Neuronal stem cell (in vitro differentiated cells): ENCODE measurements around the gene CACNA1C.

Experiments used
- DNase-seq: peaks from one replicate; pipeline ENCODE4 v3.0.0-alpha.2; 2013; ENCODE audit warnings: low spot score
- H2AFZ ChIP-seq: one replicate; pipeline ENCODE4 v1.6.1; 2013; ENCODE audit warnings: mild to moderate bottlenecking, low read length, inconsistent platforms
- H2AK5ac ChIP-seq: 2 replicates; pipeline ENCODE4 v1.6.1; 2013; ENCODE audit warnings: low read depth, mild to moderate bottlenecking, inconsistent platforms, low read length, moderate library complexity, mixed read lengths
- H2BK120ac ChIP-seq: 2 replicates; pipeline ENCODE4 v1.6.1; 2013; ENCODE audit warnings: low read depth, mild to moderate bottlenecking, inconsistent platforms, low read length, moderate library complexity, mixed read lengths
- H2BK12ac ChIP-seq: one replicate; pipeline ENCODE4 v1.6.1; 2013; ENCODE audit warnings: low read length, inconsistent platforms
- H2BK15ac ChIP-seq: 2 replicates; pipeline ENCODE4 v1.6.1; 2013; ENCODE audit warnings: mild to moderate bottlenecking, low read length, inconsistent platforms, mixed read lengths
- H2BK5ac ChIP-seq: one replicate; pipeline ENCODE4 v1.6.1; 2013; ENCODE audit warnings: inconsistent platforms, mild to moderate bottlenecking, low read length, moderate library complexity
- H3K14ac ChIP-seq: one replicate; pipeline ENCODE4 v1.6.1; 2013; ENCODE audit warnings: low read length, inconsistent platforms
- H3K18ac ChIP-seq: 2 replicates; pipeline ENCODE4 v1.6.1; 2013; ENCODE audit warnings: low read length, inconsistent platforms
- H3K23ac ChIP-seq: 2 replicates; pipeline ENCODE4 v1.6.1; 2013; ENCODE audit warnings: low read depth, mild to moderate bottlenecking, mixed read lengths, low read length, inconsistent platforms; ENCODE audit not compliant: poor library complexity
- H3K27ac ChIP-seq: replicated peaks from 3 replicates; pipeline ENCODE4 v1.5.1; 2013; ENCODE audit warnings: low read length, inconsistent platforms
- H3K27me3 ChIP-seq, 3 experiments: 2 replicates each; pipeline ENCODE4 v1.6.1; 2013; ENCODE audit warnings: low read length in 3 of 3, mild to moderate bottlenecking in 2 of 3, inconsistent platforms in 1 of 3, low read depth in 1 of 3, mixed read lengths in 1 of 3, moderate library complexity in 1 of 3; ENCODE audit not compliant: control insufficient read depth in 3 of 3, insufficient read depth in 3 of 3
- H3K36me3 ChIP-seq, 2 donors: replicated peaks in 1 of 2; 2 replicates each; pipeline ENCODE4 v1.6.1; 2013; ENCODE audit warnings: low read length in 2 of 2; ENCODE audit not compliant: control insufficient read depth in 2 of 2, insufficient read depth in 2 of 2
- H3K4ac ChIP-seq: 2 replicates; pipeline ENCODE4 v1.6.1; 2013; ENCODE audit warnings: inconsistent platforms, mild to moderate bottlenecking, low read length, moderate library complexity
- H3K4me1 ChIP-seq, 2 donors: 1 replicate in 1 of 2; 2 replicates in 1 of 2; pipeline ENCODE4 v1.6.1; 2013; ENCODE audit warnings: low read length in 2 of 2, low read depth in 1 of 2; ENCODE audit not compliant: control insufficient read depth in 2 of 2, insufficient read depth in 1 of 2
- H3K4me2 ChIP-seq: one replicate; pipeline ENCODE4 v1.6.1; 2013; ENCODE audit warnings: mild to moderate bottlenecking, low read length, inconsistent platforms; ENCODE audit not compliant: insufficient read depth, poor library complexity, severe bottlenecking
- H3K4me3 ChIP-seq, 2 donors: 2 replicates each; pipeline ENCODE4 v1.5.1; 2013; ENCODE audit warnings: low read length in 2 of 2, mild to moderate bottlenecking in 2 of 2, inconsistent platforms in 1 of 2, moderate library complexity in 1 of 2
- H3K79me1 ChIP-seq: one replicate; pipeline ENCODE4 v1.6.1; 2013; ENCODE audit warnings: low read depth, mild to moderate bottlenecking, inconsistent platforms, low read length, moderate library complexity
- H3K9ac ChIP-seq: one replicate; pipeline ENCODE4 v1.6.1; 2013; ENCODE audit warnings: mild to moderate bottlenecking, low read depth, low read length, inconsistent platforms; ENCODE audit not compliant: poor library complexity
- H3K9me3 ChIP-seq, 2 donors: replicated peaks in 1 of 2; 2 replicates each; pipeline versions ENCODE3 to v1.6.1; 2013; ENCODE audit warnings: low read length in 2 of 2, mild to moderate bottlenecking in 2 of 2, inconsistent platforms in 1 of 2, low read depth in 1 of 2, mixed read lengths in 1 of 2, moderate library complexity in 1 of 2; ENCODE audit not compliant: control insufficient read depth in 2 of 2, insufficient read depth in 1 of 2
- H4K8ac ChIP-seq: one replicate; pipeline ENCODE4 v1.6.1; 2013; ENCODE audit warnings: low read depth, mild to moderate bottlenecking, inconsistent platforms, low read length, moderate library complexity
- H4K91ac ChIP-seq: one replicate; pipeline ENCODE4 v1.6.1; 2013; ENCODE audit warnings: low read length, low read depth, mild to moderate bottlenecking, inconsistent platforms; ENCODE audit not compliant: poor library complexity
- WGBS, 2 donors: extraction: QIAGEN DNeasy Blood & Tissue Kit; methylation state at CpG; one replicate each; pipeline ENCODE4 v1.1.7; 2013; ENCODE audit warnings: missing lambda C conversion rate in 2 of 2, mixed read lengths in 1 of 2; ENCODE audit not compliant: insufficient read length in 2 of 2, insufficient replicate concordance in 1 of 2; ENCODE audit errors: extremely low coverage in 2 of 2; 5-methylcytosine and 5-hydroxymethylcytosine counted together

CACNA1C gene

GRCh38 chr12:2262449-2262848, 209.7 kb downstream of the CACNA1C start:
- Histone ChIP-seq H2BK12ac (no peak overlapping the region), H3K27ac (no peak overlapping the region), H3K79me1 (no peaks in the 10 kb centered on the region), H3K36me3 (no peaks in the 10 kb centered on the region), H3K9me3 (no peaks in the 10 kb centered on the region), H3K4me3 (no peak overlapping the region), H3K14ac (no peak overlapping the region), H3K4me2 (no peak overlapping the region), H4K8ac (no peak overlapping the region), H4K91ac (no peak overlapping the region), H3K27me3 (no peaks in the 10 kb centered on the region), H2AK5ac (no peak overlapping the region), H2BK5ac (no peak overlapping the region), H3K4ac (no peak overlapping the region), H3K4me1 (peaks cover 0 to 14% of the 10 kb centered on the region in 2 donors), H3K18ac (no peak overlapping the region), H2BK120ac (no peak overlapping the region), H3K23ac (no peak overlapping the region), H2BK15ac (no peak overlapping the region), H3K9ac (no peak overlapping the region), H2AFZ (no peak overlapping the region)
- DNase-seq: no peak
- no CpG with 5 or more reads among the region's 2 CpGs for WGBS, 2 donors

GRCh38 chr12:2263901-2264300, 211.1 kb downstream of the CACNA1C start:
- Histone ChIP-seq H3K4me2 (no peak overlapping the region), H3K23ac (no peak overlapping the region), H3K27ac (no peak overlapping the region), H3K14ac (no peak overlapping the region), H4K8ac (no peak overlapping the region), H3K18ac (no peak overlapping the region), H2BK120ac (no peak overlapping the region), H3K9me3 (no peaks in the 10 kb centered on the region), H2BK5ac (no peak overlapping the region), H3K4me3 (no peak overlapping the region), H3K9ac (no peak overlapping the region), H3K79me1 (no peaks in the 10 kb centered on the region), H3K4me1 (peaks cover 0 to 19% of the 10 kb centered on the region in 2 donors), H3K27me3 (no peaks in the 10 kb centered on the region), H3K4ac (no peak overlapping the region), H2AK5ac (no peak overlapping the region), H2BK15ac (no peak overlapping the region), H2AFZ (no peak overlapping the region), H3K36me3 (no peaks in the 10 kb centered on the region), H2BK12ac (no peak overlapping the region), H4K91ac (no peak overlapping the region)
- no peak for DNase-seq
- WGBS, 2 donors: no CpG with 5 or more reads among the region's 4 CpGs

- no CpG with 5 or more reads among the region's 6 CpGs for WGBS, 2 donors
- Histone ChIP-seq H3K9me3 (no peaks in the 10 kb centered on the region), H2AK5ac (no peak overlapping the region), H3K14ac (no peak overlapping the region), H2BK12ac (no peak overlapping the region), H3K79me1 (no peaks in the 10 kb centered on the region), H3K27me3 (no peaks in the 10 kb centered on the region), H2BK15ac (no peak overlapping the region), H3K4me2 (no peak overlapping the region), H3K4ac (no peak overlapping the region), H2AFZ (no peak overlapping the region), H3K23ac (no peak overlapping the region), H2BK120ac (no peak overlapping the region), H3K4me1 (peaks cover 0 to 19% of the 10 kb centered on the region in 2 donors), H3K9ac (no peak overlapping the region), H4K91ac (no peak overlapping the region), H3K36me3 (no peaks in the 10 kb centered on the region), H3K18ac (peak overlapping the region; percentile 29), H4K8ac (no peak overlapping the region), H2BK5ac (no peak overlapping the region), H3K4me3 (no peak overlapping the region), H3K27ac (no peak overlapping the region)
- no peak for DNase-seq
Measured at GRCh38 chr12:2264651-2265232, 212.0 kb downstream of the CACNA1C start.

- H4K8ac ChIP-seq: no peak overlapping the region
- no peaks in the 10 kb centered on the region for H3K9me3 ChIP-seq
- no CpG with 5 or more reads among the region's 9 CpGs for WGBS, 2 donors
- H3K27ac ChIP-seq: no peak overlapping the region
- no peak overlapping the region for H3K4me3 ChIP-seq
- no peaks in the 10 kb centered on the region for H3K36me3 ChIP-seq
- no peak overlapping the region for H3K9ac ChIP-seq
- no peak for DNase-seq
- H3K27me3 ChIP-seq: no peaks in the 10 kb centered on the region
- no peak overlapping the region for H2BK15ac ChIP-seq
- H3K14ac ChIP-seq: no peak overlapping the region
- no peak overlapping the region for H2AFZ ChIP-seq
- H2BK5ac ChIP-seq: no peak overlapping the region
- no peak overlapping the region for H4K91ac ChIP-seq
- no peak overlapping the region for H2BK120ac ChIP-seq
- H3K4ac ChIP-seq: no peak overlapping the region
- H3K79me1 ChIP-seq: no peaks in the 10 kb centered on the region
- peaks cover 0 to 19% of the 10 kb centered on the region in 2 donors for H3K4me1 ChIP-seq
- no peak overlapping the region for H2BK12ac ChIP-seq
- peak overlapping the region; percentile 15 for H2AK5ac ChIP-seq
- H3K23ac ChIP-seq: no peak overlapping the region
- H3K18ac ChIP-seq: no peak overlapping the region
- no peak overlapping the region for H3K4me2 ChIP-seq
Measured at GRCh38 chr12:2265461-2266167, 212.8 kb downstream of the CACNA1C start.
